Measurements from ENCODE around the gene ARHGAP10.

Gene ARHGAP10

GRCh38 chr4:148095346-148095923 lies 363.5 kb downstream of the ARHGAP10 start:
- Mint-ChIP-seq H3K27ac (no peak overlapping the region), H3K27me3 (no peaks in the 10 kb centered on the region), H3K4me3 (no peak overlapping the region), H3K4me1 (no peaks in the 10 kb centered on the region), H3K36me3 (peaks cover 19% of the 10 kb centered on the region), H3K9me3 (no peaks in the 10 kb centered on the region)
- ATAC-seq (ENCODE audit: low read depth) (no peak), DNase-seq (ENCODE audit: low spot score in 2 of 2) (no peak)

GRCh38 chr4:148097801-148098200 lies 365.9 kb downstream of the ARHGAP10 start:
- ATAC-seq (ENCODE audit: low read depth), result no peak
- Mint-ChIP-seq H3K4me3 (no peak overlapping the region), H3K4me1 (no peaks in the 10 kb centered on the region), H3K27ac (no peak overlapping the region), H3K27me3 (no peaks in the 10 kb centered on the region), H3K36me3 (peaks cover 20% of the 10 kb centered on the region), H3K9me3 (no peaks in the 10 kb centered on the region)
- DNase-seq (ENCODE audit: low spot score in 2 of 2), result no peak

- DNase-seq (ENCODE audit: low spot score in 2 of 2) (no peak), ATAC-seq (ENCODE audit: low read depth) (no peak)
- Mint-ChIP-seq H3K9me3 (no peaks in the 10 kb centered on the region), H3K27me3 (no peaks in the 10 kb centered on the region), H3K4me1 (peaks cover 3% of the 10 kb centered on the region), H3K4me3 (no peak overlapping the region), H3K27ac (no peak overlapping the region), H3K36me3 (peaks cover 21% of the 10 kb centered on the region)
Measured at GRCh38 chr4:148101235-148101634, 369.3 kb downstream of the ARHGAP10 start.

GRCh38 chr4:148101790-148102189 lies 369.9 kb downstream of the ARHGAP10 start:
- H3K27me3 Mint-ChIP-seq, result no peaks in the 10 kb centered on the region
- H3K4me3 Mint-ChIP-seq, result no peak overlapping the region
- H3K36me3 Mint-ChIP-seq, result peaks cover 25% of the 10 kb centered on the region
- no peak overlapping the region for H3K27ac Mint-ChIP-seq
- DNase-seq (ENCODE audit: low spot score in 2 of 2), result no peak
- ATAC-seq (ENCODE audit: low read depth), result no peak
- H3K9me3 Mint-ChIP-seq, result no peaks in the 10 kb centered on the region
- H3K4me1 Mint-ChIP-seq, result peaks cover 3% of the 10 kb centered on the region

GRCh38 chr4:148103597-148104355 lies 371.9 kb downstream of the ARHGAP10 start:
- H3K27ac Mint-ChIP-seq, result no peak overlapping the region
- peaks cover 2% of the 10 kb centered on the region for H3K9me3 Mint-ChIP-seq
- ATAC-seq (ENCODE audit: low read depth), result no peak
- no peak for DNase-seq (ENCODE audit: low spot score in 2 of 2)
- H3K36me3 Mint-ChIP-seq, result peaks cover 34% of the 10 kb centered on the region
- H3K4me3 Mint-ChIP-seq, result no peak overlapping the region
- H3K27me3 Mint-ChIP-seq, result no peaks in the 10 kb centered on the region
- peaks cover 3% of the 10 kb centered on the region for H3K4me1 Mint-ChIP-seq

- peaks cover 3% of the 10 kb centered on the region for H3K4me1 Mint-ChIP-seq
- peaks cover 2% of the 10 kb centered on the region for H3K9me3 Mint-ChIP-seq
- no peak overlapping the region for H3K4me3 Mint-ChIP-seq
- no peak overlapping the region for H3K27ac Mint-ChIP-seq
- no peak for ATAC-seq (ENCODE audit: low read depth)
- peaks cover 50% of the 10 kb centered on the region for H3K36me3 Mint-ChIP-seq
- no peaks in the 10 kb centered on the region for H3K27me3 Mint-ChIP-seq
- DNase-seq (ENCODE audit: low spot score in 2 of 2), result no peak
Measured at GRCh38 chr4:148108766-148109165, 376.9 kb downstream of the ARHGAP10 start.

GRCh38 chr4:148109216-148109615 lies 377.3 kb downstream of the ARHGAP10 start:
- no peak overlapping the region for H3K27ac Mint-ChIP-seq

GRCh38 chr4:148110169-148110568 lies 378.3 kb downstream of the ARHGAP10 start:
- DNase-seq (ENCODE audit: low spot score in 2 of 2) (no peak), ATAC-seq (ENCODE audit: low read depth) (no peak)
- Mint-ChIP-seq H3K27ac (no peak overlapping the region), H3K36me3 (peaks cover 56% of the 10 kb centered on the region), H3K4me3 (no peak overlapping the region), H3K9me3 (peaks cover 2% of the 10 kb centered on the region), H3K4me1 (peaks cover 3% of the 10 kb centered on the region), H3K27me3 (no peaks in the 10 kb centered on the region)

More at GRCh38 chr4:148109216-148109615, 377.3 kb downstream of the ARHGAP10 start:
- Mint-ChIP-seq H3K4me3 (no peak overlapping the region), H3K27me3 (no peaks in the 10 kb centered on the region), H3K36me3 (peaks cover 54% of the 10 kb centered on the region), H3K4me1 (peaks cover 3% of the 10 kb centered on the region), H3K9me3 (peaks cover 2% of the 10 kb centered on the region)
- no peak for ATAC-seq (ENCODE audit: low read depth)
- no peak for DNase-seq (ENCODE audit: low spot score in 2 of 2)

- Mint-ChIP-seq H3K36me3 (peaks cover 43% of the 10 kb centered on the region), H3K4me3 (no peak overlapping the region), H3K4me1 (no peaks in the 10 kb centered on the region), H3K27ac (no peak overlapping the region), H3K27me3 (no peaks in the 10 kb centered on the region), H3K9me3 (peaks cover 2% of the 10 kb centered on the region)
- ATAC-seq (ENCODE audit: low read depth), result no peak
- DNase-seq (ENCODE audit: low spot score in 2 of 2), result no peak
Measured at GRCh38 chr4:148112231-148112982, 380.5 kb downstream of the ARHGAP10 start.

- H3K36me3 Mint-ChIP-seq, result peaks cover 48% of the 10 kb centered on the region
- ATAC-seq (ENCODE audit: low read depth) (no peak), DNase-seq (ENCODE audit: low spot score in 2 of 2) (no peak)
- no peaks in the 10 kb centered on the region for H3K4me1 Mint-ChIP-seq
- no peak overlapping the region for H3K4me3 Mint-ChIP-seq
- H3K9me3 Mint-ChIP-seq, result no peaks in the 10 kb centered on the region
- no peak overlapping the region for H3K27ac Mint-ChIP-seq
- no peaks in the 10 kb centered on the region for H3K27me3 Mint-ChIP-seq
Measured at GRCh38 chr4:148114436-148114835, 382.5 kb downstream of the ARHGAP10 start.

- H3K4me1 Mint-ChIP-seq, result no peaks in the 10 kb centered on the region
Measured at GRCh38 chr4:148116264-148116663, 384.4 kb downstream of the ARHGAP10 start.

GRCh38 chr4:148116969-148117368 lies 385.1 kb downstream of the ARHGAP10 start:
- no peak for ATAC-seq (ENCODE audit: low read depth)
- no peak overlapping the region for H3K27ac Mint-ChIP-seq
- DNase-seq (ENCODE audit: low spot score in 2 of 2), result no peak
- H3K4me3 Mint-ChIP-seq, result no peak overlapping the region
- no peaks in the 10 kb centered on the region for H3K27me3 Mint-ChIP-seq
- H3K36me3 Mint-ChIP-seq, result peaks cover 49% of the 10 kb centered on the region
- no peaks in the 10 kb centered on the region for H3K9me3 Mint-ChIP-seq
- no peaks in the 10 kb centered on the region for H3K4me1 Mint-ChIP-seq

More at GRCh38 chr4:148116264-148116663, 384.4 kb downstream of the ARHGAP10 start:
- no peaks in the 10 kb centered on the region for H3K9me3 Mint-ChIP-seq
- ATAC-seq (ENCODE audit: low read depth) (no peak), DNase-seq (ENCODE audit: low spot score in 2 of 2) (no peak)
- no peak overlapping the region for H3K4me3 Mint-ChIP-seq
- H3K36me3 Mint-ChIP-seq, result peaks cover 50% of the 10 kb centered on the region
- no peaks in the 10 kb centered on the region for H3K27me3 Mint-ChIP-seq
- H3K27ac Mint-ChIP-seq, result no peak overlapping the region

- Mint-ChIP-seq H3K27ac (no peak overlapping the region), H3K4me3 (no peak overlapping the region), H3K27me3 (no peaks in the 10 kb centered on the region), H3K9me3 (peaks cover 6% of the 10 kb centered on the region), H3K4me1 (peaks cover 2% of the 10 kb centered on the region), H3K36me3 (peaks cover 49% of the 10 kb centered on the region)
- DNase-seq (ENCODE audit: low spot score in 2 of 2) (no peak), ATAC-seq (ENCODE audit: low read depth) (no peak)
Measured at GRCh38 chr4:148118179-148118578, 386.3 kb downstream of the ARHGAP10 start.

GRCh38 chr4:148118633-148119032 lies 386.7 kb downstream of the ARHGAP10 start:
- ATAC-seq (ENCODE audit: low read depth) (no peak), DNase-seq (ENCODE audit: low spot score in 2 of 2) (no peak)
- no peaks in the 10 kb centered on the region for H3K27me3 Mint-ChIP-seq
- no peak overlapping the region for H3K27ac Mint-ChIP-seq
- H3K4me1 Mint-ChIP-seq, result peaks cover 2% of the 10 kb centered on the region
- H3K36me3 Mint-ChIP-seq, result peaks cover 51% of the 10 kb centered on the region
- H3K9me3 Mint-ChIP-seq, result peaks cover 11% of the 10 kb centered on the region
- no peak overlapping the region for H3K4me3 Mint-ChIP-seq
